H9 (cell line): ENCODE results near the gene MRPL3. TPM values are rescaled to one million over a fixed set of nuclear protein-coding genes. Genes with fewer than 3 reads are reported as not detected.

Experiments used
- DNase-seq: peaks from one replicate; pipeline ENCODE4 v3.0.0-alpha.2; 2017
- H2AFZ ChIP-seq: one replicate; pipeline ENCODE4 v1.6.1; 2013; ENCODE audit warnings: mild to moderate bottlenecking, low read length, control low read depth, moderate library complexity
- H2AK5ac ChIP-seq: 2 replicates; pipeline ENCODE4 v1.6.1; 2013; ENCODE audit warnings: low read length, control low read depth, mixed read lengths; ENCODE audit not compliant: insufficient read length
- H2BK120ac ChIP-seq: one replicate; pipeline ENCODE4 v1.6.1; 2013; ENCODE audit warnings: low read depth, mild to moderate bottlenecking, low read length, control low read depth, inconsistent platforms; ENCODE audit not compliant: poor library complexity, severe bottlenecking
- H2BK12ac ChIP-seq: 2 replicates; pipeline ENCODE4 v1.6.1; 2013; ENCODE audit warnings: low read length, control low read depth, mixed read lengths, low read depth; ENCODE audit not compliant: insufficient read length
- H2BK15ac ChIP-seq: 2 replicates; pipeline ENCODE4 v1.6.1; 2013; ENCODE audit warnings: low read depth, low read length, control low read depth
- H2BK20ac ChIP-seq: one replicate; pipeline ENCODE4 v1.6.1; 2013; ENCODE audit warnings: low read depth, mild to moderate bottlenecking, low read length, control low read depth, inconsistent platforms; ENCODE audit not compliant: poor library complexity, severe bottlenecking
- H2BK5ac ChIP-seq: 2 replicates; pipeline ENCODE4 v1.6.1; 2013; ENCODE audit warnings: low read length, control low read depth, mixed read lengths; ENCODE audit not compliant: insufficient read length
- H3K14ac ChIP-seq: 2 replicates; pipeline ENCODE4 v1.6.1; 2013; ENCODE audit warnings: low read length, control low read depth; ENCODE audit not compliant: insufficient read depth
- H3K18ac ChIP-seq: 2 replicates; pipeline ENCODE4 v1.6.1; 2013; ENCODE audit warnings: low read depth, mild to moderate bottlenecking, mixed read lengths, low read length, control low read depth; ENCODE audit not compliant: insufficient read length
- H3K23ac ChIP-seq: 2 replicates; pipeline ENCODE4 v1.6.1; 2013; ENCODE audit warnings: low read length, control low read depth, mixed read lengths, low read depth; ENCODE audit not compliant: insufficient read length
- H3K23me2 ChIP-seq: 2 replicates; pipeline ENCODE4 v1.6.1; 2013; ENCODE audit warnings: low read depth, mild to moderate bottlenecking, mixed read lengths, low read length, control low read depth; ENCODE audit not compliant: insufficient read length, poor library complexity, severe bottlenecking
- H3K27ac ChIP-seq: 2 replicates; pipeline ENCODE4 v1.5.1; 2013; ENCODE audit warnings: low read length, control low read depth, mixed read lengths, low read depth; ENCODE audit not compliant: insufficient read length
- H3K27me3 ChIP-seq: 2 replicates; pipeline ENCODE4 v1.6.1; 2013; ENCODE audit warnings: low read length, control low read depth, inconsistent platforms; ENCODE audit not compliant: insufficient read depth
- H3K4ac ChIP-seq: 2 replicates; pipeline ENCODE4 v1.6.1; 2013; ENCODE audit warnings: low read depth, mild to moderate bottlenecking, control low read depth, inconsistent platforms, low read length, moderate library complexity
- H3K4me1 ChIP-seq: 2 replicates; pipeline ENCODE4 v1.6.1; 2013; ENCODE audit warnings: low read length, control low read depth, inconsistent platforms; ENCODE audit not compliant: insufficient read depth
- H3K4me2 ChIP-seq: 2 replicates; pipeline ENCODE4 v1.6.1; 2013; ENCODE audit warnings: low read length, control low read depth, mixed read lengths; ENCODE audit not compliant: insufficient read length, insufficient read depth
- H3K56ac ChIP-seq: 2 replicates; pipeline ENCODE4 v1.6.1; 2013; ENCODE audit warnings: low read depth, mild to moderate bottlenecking, mixed read lengths, low read length, control low read depth; ENCODE audit not compliant: insufficient read length
- H3K79me1 ChIP-seq: 2 replicates; pipeline ENCODE4 v1.6.1; 2013; ENCODE audit warnings: low read depth, mild to moderate bottlenecking, moderate library complexity, low read length, control low read depth, inconsistent platforms; ENCODE audit not compliant: insufficient read depth, poor library complexity, severe bottlenecking
- H3K79me2 ChIP-seq: 2 replicates; pipeline ENCODE4 v1.6.1; 2013; ENCODE audit warnings: low read length, control low read depth, inconsistent platforms; ENCODE audit not compliant: insufficient read depth
- H3K9ac ChIP-seq: 2 replicates; pipeline ENCODE4 v1.6.1; 2013; ENCODE audit warnings: low read length, control low read depth, mixed read lengths; ENCODE audit not compliant: insufficient read length; ENCODE audit errors: extremely low read depth
- H3K9me3 ChIP-seq: one replicate; pipeline ENCODE4 v1.6.1; 2013; ENCODE audit warnings: low read depth, low read length, inconsistent platforms; ENCODE audit not compliant: control insufficient read depth
- H3T11ph ChIP-seq: one replicate; pipeline ENCODE4 v1.6.1; 2013; ENCODE audit warnings: mild to moderate bottlenecking, low read length, control low read depth, inconsistent platforms
- H4K20me1 ChIP-seq: one replicate; pipeline ENCODE4 v1.6.1; 2013; ENCODE audit not compliant: control insufficient read depth, insufficient read length, insufficient read depth
- H4K5ac ChIP-seq: 2 replicates; pipeline ENCODE4 v1.6.1; 2013; ENCODE audit warnings: low read depth, mild to moderate bottlenecking, mixed read lengths, low read length, control low read depth; ENCODE audit not compliant: insufficient read length
- H4K8ac ChIP-seq: replicated peaks from 2 replicates; pipeline ENCODE4 v1.6.1; 2013; ENCODE audit warnings: low read length, control low read depth, mixed read lengths, low read depth; ENCODE audit not compliant: insufficient read length
- H4K91ac ChIP-seq: 2 replicates; pipeline ENCODE4 v1.6.1; 2013; ENCODE audit warnings: low read depth, mild to moderate bottlenecking, moderate library complexity, mixed read lengths, low read length, control low read depth; ENCODE audit not compliant: insufficient read length
- H3K27ac Mint-ChIP-seq, 3 experiments: 2 replicates in 2 of 3; 3 replicates in 1 of 3; pipeline ENCODE4 v1.8.0; 2020 to 2021; ENCODE audit warnings: mixed read lengths in 3 of 3, mild to moderate bottlenecking in 1 of 3, moderate library complexity in 1 of 3
- H3K27me3 Mint-ChIP-seq: 2 replicates; pipeline ENCODE4 v1.8.0; 2021; ENCODE audit warnings: low read depth, mild to moderate bottlenecking, moderate library complexity, mixed read lengths
- H3K36me3 Mint-ChIP-seq, 3 experiments: 2 replicates in 2 of 3; 3 replicates in 1 of 3; pipeline ENCODE4 v1.8.0; 2020 to 2021; ENCODE audit warnings: low read depth in 3 of 3, mixed read lengths in 3 of 3; ENCODE audit not compliant: insufficient read depth in 1 of 3
- H3K4me1 Mint-ChIP-seq, 2 experiments: 2 replicates each; pipeline ENCODE4 v1.8.0; 2020; ENCODE audit warnings: mixed read lengths in 2 of 2
- H3K4me3 Mint-ChIP-seq, 2 experiments: 2 replicates in 1 of 2; 3 replicates in 1 of 2; pipeline ENCODE4 v1.8.0; 2020 to 2021; ENCODE audit warnings: mild to moderate bottlenecking in 2 of 2, mixed read lengths in 2 of 2, moderate library complexity in 1 of 2
- H3K9me3 Mint-ChIP-seq, 2 experiments: 2 replicates in 1 of 2; 3 replicates in 1 of 2; pipeline ENCODE4 v1.8.0; 2020; ENCODE audit warnings: mild to moderate bottlenecking in 2 of 2, mixed read lengths in 2 of 2, moderate library complexity in 1 of 2
- WGBS: extraction: QIAGEN DNeasy Blood & Tissue Kit; methylation state at CpG from one replicate; pipeline ENCODE4 v1.1.7; 2013; ENCODE audit warnings: missing lambda C conversion rate, low lambda C conversion rate, mixed read lengths; ENCODE audit not compliant: insufficient read length; ENCODE audit errors: extremely low coverage; 5-methylcytosine and 5-hydroxymethylcytosine counted together
- total RNA-seq: library from RNA; stranded (reverse); gene quantifications from 2 replicates; pipeline ENCODE4 v1.2.1, GENCODE V29; 2021
- TF ChIP-seq, protein P1 (sequence below): fragments of 200-600 bp; sonication (generic); conservative IDR thresholded peaks from 3 replicates; pipeline ENCODE4 v1.8.0; 2021; ENCODE audit warnings: antibody characterized with exemption, mild to moderate bottlenecking

The MRPL3 gene
- total RNA-seq, 1 experiment from 2014 or later: 154 TPM

- H2BK15ac ChIP-seq: no peak overlapping the region
- H2BK5ac ChIP-seq: no peak overlapping the region
- H2BK20ac ChIP-seq: no peak overlapping the region
- H3K23me2 ChIP-seq: no peaks in the 10 kb centered on the region
- H3K23ac ChIP-seq: no peak overlapping the region
- no peak overlapping the region for H4K8ac ChIP-seq
- no peaks in the 10 kb centered on the region for H3K4me1 ChIP-seq
- no peaks in the 10 kb centered on the region for H4K20me1 ChIP-seq
- H3K9me3 ChIP-seq: no peaks in the 10 kb centered on the region
- H3K79me2 ChIP-seq: 0 out of 2 replicates have a peak, but pooled peaks cover 2% of the 10 kb centered on the region
- Mint-ChIP-seq H3K4me3 (no peak overlapping the region), H3K36me3 (peaks cover 25 to 52% (median 44%) of the 10 kb centered on the region in 3 experiments), H3K27me3 (no peaks in the 10 kb centered on the region; the same call in 1 of the 2 replicates), H3K4me1 (no peaks in the 10 kb centered on the region; a peak in 1 of 4 replicates), H3K27ac (no peak overlapping the region), H3K9me3 (no peaks in the 10 kb centered on the region)
- no peak overlapping the region for H2BK120ac ChIP-seq
- no peak overlapping the region for H3K27ac ChIP-seq
- H3K14ac ChIP-seq: no peak overlapping the region
- H3K4me2 ChIP-seq: no peak overlapping the region
- no peak overlapping the region for H4K5ac ChIP-seq
- H4K91ac ChIP-seq: no peak overlapping the region
- H3T11ph ChIP-seq: no peak overlapping the region
- WGBS: no CpG with 5 or more reads among the region's 2 CpGs
- no peaks in the 10 kb centered on the region for H3K27me3 ChIP-seq
- DNase-seq: no peak
- no peak overlapping the region for H2AK5ac ChIP-seq
- H3K4ac ChIP-seq: no peak overlapping the region
- H3K18ac ChIP-seq: no peak overlapping the region
- TF ChIP-seq, protein P1, sequence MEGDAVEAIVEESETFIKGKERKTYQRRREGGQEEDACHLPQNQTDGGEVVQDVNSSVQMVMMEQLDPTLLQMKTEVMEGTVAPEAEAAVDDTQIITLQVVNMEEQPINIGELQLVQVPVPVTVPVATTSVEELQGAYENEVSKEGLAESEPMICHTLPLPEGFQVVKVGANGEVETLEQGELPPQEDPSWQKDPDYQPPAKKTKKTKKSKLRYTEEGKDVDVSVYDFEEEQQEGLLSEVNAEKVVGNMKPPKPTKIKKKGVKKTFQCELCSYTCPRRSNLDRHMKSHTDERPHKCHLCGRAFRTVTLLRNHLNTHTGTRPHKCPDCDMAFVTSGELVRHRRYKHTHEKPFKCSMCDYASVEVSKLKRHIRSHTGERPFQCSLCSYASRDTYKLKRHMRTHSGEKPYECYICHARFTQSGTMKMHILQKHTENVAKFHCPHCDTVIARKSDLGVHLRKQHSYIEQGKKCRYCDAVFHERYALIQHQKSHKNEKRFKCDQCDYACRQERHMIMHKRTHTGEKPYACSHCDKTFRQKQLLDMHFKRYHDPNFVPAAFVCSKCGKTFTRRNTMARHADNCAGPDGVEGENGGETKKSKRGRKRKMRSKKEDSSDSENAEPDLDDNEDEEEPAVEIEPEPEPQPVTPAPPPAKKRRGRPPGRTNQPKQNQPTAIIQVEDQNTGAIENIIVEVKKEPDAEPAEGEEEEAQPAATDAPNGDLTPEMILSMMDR: no peak
- H3K79me1 ChIP-seq: peaks cover 1% of the 10 kb centered on the region
- H2BK12ac ChIP-seq: no peak overlapping the region
- no peak overlapping the region for H2AFZ ChIP-seq
- no peak overlapping the region for H3K9ac ChIP-seq
- H3K56ac ChIP-seq: no peak overlapping the region
Observed at GRCh38 chr3:131491775-131492174, 11.0 kb downstream of the MRPL3 start.
